Activated gamma-delta T cell (primary cell): ENCODE data around the gene ZDHHC24.
"Not testable (repeated sequence)": the region's sequence is repeated elsewhere in the genome, so short reads cannot be mapped to it uniquely, and the experiment has no call there.

Experiments used
- DNase-seq: peaks from one replicate; lab custom pipeline; 2025; lab: John Stamatoyannopoulos, UW

Gene ZDHHC24

DNA sequence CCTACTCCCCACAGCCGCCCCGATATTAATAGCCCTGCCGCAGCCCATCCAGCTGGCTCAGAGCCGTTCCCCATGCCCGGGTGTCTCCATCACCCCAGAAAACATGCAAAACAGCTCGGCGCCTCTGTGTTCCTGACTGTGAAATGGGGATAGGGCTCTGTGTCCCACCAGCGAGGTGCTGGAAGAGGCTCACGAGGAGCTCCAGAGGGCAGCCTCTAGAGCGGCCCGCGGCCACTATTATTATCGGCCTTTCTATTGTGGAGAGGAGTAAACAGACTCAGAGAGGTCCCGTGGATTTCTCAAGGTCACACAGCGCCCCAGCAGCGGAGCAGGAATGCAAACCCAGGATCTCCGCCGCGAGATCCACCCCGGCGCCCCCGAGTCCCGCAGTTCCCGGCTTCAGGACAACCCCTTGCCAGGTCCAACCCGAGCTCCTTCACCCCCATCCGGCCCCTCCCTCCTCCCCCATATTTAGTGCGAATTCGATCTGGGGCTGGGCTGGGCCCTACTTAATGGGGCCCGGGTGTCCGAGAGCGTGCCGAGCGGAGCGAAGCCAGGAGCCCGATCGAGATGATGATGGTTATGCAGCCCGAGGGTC, 619 bp upstream of the ZDHHC24 start, which contains the start of gene ACTN3:
Gene ACTN3 (plus strand): TSS at position 536 of the 598 bp plus-strand sequence. CDS start 35 bp downstream, at position 571.
- DNase-seq: no peak

DNA sequence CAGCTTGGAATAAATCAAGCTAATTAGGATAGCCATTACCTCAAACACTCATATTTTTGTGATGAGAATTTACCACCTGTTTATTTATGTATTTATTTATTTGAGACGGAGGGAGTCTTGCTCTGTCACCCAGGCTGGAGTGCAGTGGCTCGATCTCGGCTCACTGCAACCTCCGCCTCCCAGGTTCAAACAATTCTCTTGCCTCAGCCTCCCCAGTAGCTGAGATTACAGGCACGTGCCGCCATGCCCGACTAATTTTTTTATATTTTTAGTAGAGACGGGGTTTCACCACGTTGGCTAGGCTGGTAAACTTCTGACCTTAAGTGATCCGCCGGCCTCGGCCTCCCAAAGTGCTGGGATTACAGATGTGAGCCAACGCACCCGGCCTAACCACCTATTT, 896 bp downstream of the ZDHHC24 start:
- DNase-seq: not testable (repeated sequence)

DNA sequence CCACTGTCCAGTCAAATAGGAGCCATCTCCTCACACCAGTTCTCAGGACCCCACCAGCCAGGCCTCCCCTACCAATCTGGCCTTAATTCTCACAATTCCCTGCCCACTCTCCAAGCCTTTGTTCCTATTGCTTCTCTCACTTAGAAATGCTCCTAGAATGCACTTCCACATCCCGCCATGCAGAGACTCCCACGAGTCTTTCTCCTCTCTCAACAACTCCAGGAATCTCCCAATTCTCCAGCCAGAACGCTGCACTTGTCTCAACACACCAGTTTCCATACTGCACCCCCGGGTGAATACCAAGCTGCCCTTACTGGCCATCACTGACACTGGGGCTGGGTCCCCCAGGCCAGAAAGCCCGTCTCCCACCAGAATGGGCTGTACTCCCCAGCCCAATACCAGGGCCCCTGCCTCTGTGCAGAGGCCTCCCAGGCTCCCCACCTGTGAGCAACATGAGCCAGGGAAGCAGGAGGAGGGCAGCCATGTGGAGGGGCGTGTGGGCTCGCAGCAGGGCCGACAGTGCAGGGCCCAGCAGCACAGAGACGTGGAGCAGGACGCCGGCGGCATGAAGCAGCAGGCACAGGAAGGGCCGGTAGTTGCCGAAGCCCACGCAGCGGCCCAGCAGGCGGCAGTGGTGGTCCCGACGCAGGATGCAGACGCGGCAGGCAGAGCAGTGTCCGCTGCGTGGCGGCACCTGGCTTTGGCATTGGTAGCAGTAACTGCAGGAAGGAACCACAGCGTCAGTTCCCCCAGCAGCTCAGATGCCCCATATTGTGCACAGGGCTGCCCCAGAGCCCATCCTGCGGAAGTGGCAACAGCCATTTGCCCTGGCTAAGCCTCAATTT, 2.4 kb downstream of the ZDHHC24 start:
- peak; percentile 50 for DNase-seq

DNA sequence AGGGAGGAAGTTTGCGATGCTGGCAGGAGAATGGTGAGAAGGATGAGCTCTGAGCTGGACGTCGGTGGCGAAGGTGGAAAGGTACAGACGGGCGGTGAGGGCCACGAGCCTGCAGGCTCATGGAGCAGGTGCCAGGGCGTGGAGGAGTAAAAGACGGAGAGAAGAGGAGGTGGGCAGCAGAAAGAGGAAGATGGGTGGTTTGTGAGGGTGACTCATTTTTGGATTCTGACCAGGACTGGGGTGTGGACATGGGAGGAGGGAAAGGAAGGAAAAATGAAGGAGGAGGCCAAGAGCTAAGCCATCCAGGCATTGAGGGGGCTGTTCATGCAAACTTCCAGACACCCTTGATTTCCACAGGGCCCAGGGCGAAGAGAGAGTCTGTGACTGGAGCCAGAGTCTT, 3.5 kb downstream of the ZDHHC24 start:
- no peak for DNase-seq

DNA sequence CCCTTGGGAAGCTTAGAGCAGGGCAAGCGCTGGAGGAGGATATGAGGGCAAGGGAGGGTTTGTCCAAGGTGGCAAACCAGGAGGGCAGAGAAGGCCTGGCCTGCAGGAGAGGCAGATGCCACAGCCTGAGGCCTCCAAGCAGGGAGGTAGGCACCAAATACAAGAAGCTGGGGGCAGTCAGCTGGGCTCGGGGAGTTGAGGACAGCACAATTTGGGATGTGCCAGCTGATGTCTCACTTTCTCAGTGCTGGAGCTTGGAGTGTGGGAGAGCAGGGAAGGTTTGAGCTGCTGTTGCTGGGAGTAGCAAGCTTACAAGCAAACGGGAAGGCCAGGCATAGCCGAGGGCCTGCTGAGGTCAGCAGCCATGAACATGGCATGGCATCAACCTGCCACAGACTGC, 4.0 kb downstream of the ZDHHC24 start:
- DNase-seq: no peak

DNA sequence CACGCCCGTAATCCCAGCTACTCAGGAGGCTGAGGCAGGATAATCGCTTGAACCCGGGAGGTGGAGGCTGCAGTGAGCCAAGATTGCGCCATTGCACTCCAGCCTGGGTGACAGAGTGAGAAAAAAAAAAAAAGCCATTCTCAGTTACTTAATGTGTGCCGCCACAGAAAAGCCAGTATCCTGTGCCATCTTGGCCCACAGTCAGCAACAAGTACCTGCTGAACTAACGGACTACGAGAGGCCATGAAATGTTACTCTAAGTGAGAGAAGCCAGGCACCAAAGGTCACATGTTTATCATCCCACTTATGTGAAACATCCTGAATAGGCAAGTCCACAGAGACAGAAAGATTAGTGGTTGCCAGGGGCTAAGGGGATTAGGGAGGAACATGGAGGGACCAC, 5.2 kb downstream of the ZDHHC24 start:
- DNase-seq: not testable (repeated sequence)

DNA sequence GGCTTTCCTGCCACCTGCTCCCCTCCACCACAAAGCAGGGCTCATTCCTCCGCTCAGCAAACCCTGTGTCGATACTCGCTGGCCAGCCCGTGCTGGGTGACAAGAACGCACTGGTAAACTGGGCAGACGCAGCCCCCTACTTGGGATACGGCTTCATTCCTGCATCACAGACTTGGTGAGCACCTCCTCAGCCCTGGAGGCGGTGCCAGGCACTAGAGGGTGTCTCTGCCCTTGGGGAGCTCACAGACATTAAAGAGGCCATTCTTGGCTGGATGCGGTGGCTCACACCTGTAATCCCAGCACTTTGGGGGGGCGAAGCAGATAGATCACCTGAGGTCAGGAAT, 6.0 kb downstream of the ZDHHC24 start:
- DNase-seq: no peak

DNA sequence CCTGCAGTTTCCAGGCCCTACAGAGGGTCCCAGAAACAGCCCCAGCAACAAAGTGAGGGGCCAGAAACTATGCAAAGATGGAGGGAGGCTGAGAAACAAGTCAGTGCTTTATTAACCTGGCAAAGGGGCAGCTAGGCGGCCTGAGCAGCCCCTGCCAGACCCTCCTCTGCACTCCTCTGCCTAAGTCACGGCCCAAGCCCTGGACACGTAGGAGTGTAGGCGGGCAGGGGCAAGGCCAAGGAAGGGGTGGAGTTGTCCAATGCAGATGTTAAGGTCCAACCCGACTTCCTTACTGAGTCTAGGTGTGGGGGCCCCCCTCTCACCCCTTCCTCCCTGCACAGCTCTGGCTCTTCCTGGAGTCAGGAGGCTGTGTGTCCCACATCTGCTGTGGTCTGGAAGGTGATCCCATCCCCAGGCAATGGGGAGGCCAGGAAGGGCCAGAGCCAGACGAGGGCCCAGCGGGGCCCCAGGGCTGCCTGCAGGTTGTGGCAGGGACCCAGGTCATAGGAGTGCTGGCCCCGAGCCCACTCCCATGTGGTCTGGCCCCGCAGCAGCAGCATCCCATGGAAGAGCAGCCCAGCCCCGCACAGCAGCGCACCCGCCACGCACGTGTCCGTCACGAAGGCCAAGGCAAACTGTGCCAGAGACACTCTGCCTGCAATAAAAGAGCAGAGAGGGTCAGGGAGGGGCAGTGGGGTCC, 6.5 kb downstream of the ZDHHC24 start:
- DNase-seq: no peak

DNA sequence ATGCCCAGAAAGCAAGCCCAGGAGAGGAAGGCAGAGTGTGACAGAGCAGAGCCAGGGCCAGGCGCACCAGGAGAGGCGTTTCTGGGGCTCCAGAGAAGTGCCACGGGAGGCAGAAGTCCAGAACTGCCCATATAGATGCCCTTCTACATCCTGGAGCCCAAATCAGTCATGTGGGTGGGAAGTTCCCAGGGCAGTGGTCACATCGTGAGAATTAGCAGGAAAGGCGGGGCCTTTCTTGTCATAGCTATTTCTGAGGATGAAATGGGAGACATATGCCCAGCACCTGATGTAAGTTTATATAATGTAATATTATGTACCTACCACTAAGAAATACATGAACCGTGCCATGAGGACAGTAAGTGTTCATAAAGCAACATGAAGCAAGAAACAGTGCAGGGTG, 13.1 kb downstream of the ZDHHC24 start:
- DNase-seq: no peak

DNA sequence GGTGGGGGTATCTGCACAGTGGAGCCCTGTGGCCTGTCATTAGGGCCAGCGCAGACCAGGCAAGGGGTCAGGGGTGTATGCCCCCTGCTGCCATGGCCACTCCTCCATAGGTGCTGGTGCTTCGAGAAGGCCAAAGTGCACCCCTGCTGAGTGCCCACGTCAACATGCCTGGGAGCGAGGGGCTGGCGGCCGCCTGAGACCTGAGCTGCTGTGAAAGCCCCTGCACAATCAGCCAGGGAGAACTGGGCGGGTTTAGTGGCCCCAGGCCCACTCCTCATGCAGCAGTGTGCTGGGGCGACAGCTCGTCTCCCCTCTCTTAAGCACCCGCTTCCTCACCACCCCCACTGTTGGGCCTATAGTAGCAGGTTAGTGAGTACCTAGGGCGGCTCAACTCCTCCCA, 14.0 kb downstream of the ZDHHC24 start:
- DNase-seq: no peak

DNA sequence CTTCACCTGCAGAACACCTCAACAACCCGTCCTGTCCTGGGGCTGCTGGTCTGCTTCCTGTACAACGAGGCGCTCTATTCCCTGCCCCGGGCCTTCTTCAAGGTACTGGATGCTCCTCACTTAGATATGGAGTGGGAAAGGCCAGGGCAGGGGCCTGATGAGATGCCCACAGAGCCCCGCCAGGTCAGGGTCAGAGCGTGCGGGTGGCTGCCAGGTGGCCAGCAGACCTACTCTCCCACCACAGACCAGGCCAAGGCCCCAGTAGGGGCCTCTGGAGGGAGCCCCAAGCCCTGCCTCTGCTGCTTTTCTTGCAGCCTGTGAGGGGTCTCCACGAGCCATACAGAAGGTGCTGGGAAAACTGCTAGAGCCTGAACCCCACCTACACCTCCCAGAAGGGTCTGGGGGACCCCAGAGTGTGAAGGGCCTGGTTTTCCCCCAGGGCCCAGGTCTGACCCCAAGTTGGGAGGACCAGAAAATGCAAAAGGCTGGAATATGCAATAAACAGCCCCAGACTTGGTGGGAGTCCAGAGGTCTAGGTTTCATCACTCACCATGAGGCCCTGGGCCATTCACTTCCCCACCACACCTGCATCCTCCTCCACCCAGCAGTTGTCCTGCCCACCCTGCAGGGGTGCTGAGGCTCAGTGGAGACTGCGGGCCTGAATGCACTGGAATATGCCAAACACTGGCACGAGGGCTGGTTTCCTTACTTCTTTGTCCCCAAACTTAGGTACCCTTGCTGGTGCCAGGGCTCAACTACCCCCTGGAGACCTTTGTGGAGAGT, 14.7 kb downstream of the ZDHHC24 start:
- no peak for DNase-seq

DNA sequence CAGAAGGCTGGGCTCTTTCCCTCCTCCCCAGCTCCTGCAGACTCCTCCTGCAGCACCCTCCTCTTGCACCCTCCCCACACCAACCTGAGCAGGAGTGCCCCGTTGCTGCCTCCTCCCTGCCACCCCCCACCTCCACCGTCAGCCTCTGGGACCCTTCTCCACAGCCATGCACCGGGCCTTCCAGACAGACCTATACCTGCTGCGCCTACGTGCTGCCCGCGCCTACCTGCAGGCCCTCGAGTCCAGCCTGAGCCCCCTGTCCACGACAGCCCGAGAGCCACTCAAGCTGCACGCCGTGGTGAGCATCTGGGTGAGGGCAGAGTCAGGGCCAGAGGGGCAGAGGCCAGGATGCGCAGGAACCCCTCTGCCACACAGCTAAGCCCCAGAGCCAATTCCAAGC, 16.2 kb downstream of the ZDHHC24 start:
- no peak for DNase-seq

DNA sequence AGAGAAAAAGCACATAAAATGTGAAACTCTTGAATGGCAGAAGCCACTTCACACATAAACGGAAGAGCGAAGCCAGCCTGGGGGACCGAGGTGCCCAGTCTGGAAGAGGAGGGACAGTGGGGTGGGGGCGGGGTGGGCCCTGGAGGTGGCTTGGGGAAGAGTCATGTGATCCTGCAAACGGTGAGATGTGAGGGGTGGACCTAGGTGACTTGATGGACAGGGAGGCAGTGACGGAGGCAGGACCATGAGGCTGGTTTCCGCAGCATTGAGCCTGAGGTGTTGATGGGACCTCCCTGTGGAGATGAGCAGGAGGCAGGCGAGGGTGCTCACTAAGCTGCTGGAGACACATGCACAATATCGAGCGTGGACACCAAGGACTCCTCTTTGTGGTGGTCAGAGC, 16.8 kb downstream of the ZDHHC24 start:
- no peak for DNase-seq

DNA sequence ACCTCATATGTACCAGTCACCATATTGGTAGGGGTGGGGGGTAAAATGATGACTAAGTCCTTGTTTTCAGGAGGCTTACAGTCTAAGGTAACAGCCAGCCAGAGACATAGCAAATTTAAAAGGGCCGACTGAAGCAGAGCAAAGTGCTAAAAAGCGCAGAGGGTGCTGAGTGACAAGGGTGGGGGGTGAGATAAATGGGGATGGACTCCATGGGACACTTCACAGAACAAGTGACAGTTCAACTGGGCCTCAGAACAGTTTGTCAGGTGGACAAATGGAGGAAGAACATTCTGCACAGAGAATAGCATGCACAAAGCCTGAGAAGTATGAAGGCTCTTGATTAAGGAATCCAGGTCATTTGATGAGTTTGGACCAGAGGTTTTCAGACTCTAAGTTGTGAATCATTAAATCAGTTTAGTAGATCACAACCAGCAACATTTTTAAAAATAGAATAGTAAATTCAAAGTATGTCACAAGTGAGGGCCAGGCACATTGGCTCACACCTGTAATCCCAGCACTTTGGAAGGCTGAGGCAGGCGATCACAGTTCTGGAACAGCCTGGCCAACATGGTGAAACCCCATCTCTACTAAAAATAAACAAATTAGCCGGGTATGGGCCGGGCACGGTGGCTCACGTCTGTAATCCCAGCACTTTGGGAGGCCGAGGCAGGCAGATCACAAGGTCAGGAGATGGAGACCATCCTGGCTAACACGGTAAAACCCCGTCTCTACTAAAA, 21.4 kb downstream of the ZDHHC24 start:
- DNase-seq: no peak

DNA sequence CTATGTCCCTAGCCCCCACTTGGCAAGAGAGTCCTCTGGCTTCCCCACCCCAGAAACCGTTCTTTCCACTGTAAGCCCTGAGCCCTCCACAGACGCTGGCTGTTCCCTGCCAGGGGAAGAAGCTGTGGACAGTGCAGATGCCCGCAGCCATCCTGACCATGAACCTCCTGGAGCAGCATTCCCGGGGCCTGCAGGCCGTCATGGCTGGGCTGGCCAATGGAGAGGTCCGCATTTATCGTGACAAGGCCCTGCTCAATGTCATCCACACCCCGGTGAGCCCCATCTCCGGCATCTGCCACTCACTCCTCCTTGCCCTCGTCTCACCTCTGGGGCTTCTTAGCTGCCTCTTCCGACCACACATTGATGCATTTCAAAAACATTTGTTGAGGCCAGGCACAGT, 22.2 kb downstream of the ZDHHC24 start:
- no peak for DNase-seq

DNA sequence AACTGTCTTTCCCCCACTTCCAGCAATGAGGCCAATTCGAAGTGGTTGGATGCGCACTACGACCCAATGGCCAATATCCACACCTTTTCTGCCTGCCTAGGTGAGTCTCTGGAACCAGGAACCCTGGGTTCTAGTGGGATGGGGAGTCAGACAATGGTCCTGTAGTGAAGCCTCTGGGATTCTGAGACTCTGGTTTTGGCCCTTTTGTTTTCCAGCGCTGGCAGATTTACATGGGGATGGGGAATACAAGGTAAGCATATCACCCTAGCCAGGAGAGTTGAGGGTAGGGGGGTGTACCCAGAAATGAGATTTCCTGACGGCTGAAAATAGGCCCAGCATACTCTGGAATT, 34.9 kb downstream of the ZDHHC24 start:
- no peak for DNase-seq

DNA sequence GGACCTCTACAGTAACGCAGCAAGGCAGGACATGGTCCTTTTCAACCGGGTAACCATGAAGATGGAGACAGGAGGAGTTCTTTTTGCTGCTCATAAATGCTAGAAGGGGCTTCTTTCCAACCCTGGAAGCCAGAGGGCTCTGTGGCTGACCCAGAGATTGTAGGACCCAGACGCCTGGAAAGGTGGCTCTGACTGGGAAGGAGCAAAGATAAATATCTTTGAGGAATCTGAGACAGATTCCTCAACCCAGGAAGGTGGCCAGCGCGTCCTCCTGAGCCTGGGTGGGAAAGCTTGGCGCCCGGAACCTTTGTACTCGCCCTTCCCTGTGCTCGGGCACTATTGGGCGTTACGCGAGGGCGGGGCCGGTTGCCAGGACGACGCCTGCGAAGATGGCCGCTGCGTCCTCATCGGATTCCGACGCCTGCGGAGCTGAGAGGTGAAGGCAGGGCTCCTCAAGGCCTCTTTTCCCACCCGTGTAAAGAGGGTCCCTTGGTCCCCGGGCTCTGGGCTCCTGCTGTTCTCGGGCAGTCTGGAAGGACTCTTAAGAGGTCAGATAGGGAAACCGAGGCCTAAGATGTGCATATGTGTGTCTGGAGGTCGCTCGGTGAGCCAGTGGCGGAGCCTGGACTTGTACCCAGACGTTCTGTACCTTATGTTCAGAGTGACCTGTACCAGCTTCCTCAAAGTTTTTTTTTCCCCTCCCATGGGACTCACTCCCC, 35.4 kb downstream of the ZDHHC24 start, which contains the start of gene BBS1:
Gene BBS1 (plus strand): TSS at position 365 of the 719 bp plus-strand sequence. CDS start 25 bp downstream, at position 390.
- DNase-seq: peak; percentile 57

DNA sequence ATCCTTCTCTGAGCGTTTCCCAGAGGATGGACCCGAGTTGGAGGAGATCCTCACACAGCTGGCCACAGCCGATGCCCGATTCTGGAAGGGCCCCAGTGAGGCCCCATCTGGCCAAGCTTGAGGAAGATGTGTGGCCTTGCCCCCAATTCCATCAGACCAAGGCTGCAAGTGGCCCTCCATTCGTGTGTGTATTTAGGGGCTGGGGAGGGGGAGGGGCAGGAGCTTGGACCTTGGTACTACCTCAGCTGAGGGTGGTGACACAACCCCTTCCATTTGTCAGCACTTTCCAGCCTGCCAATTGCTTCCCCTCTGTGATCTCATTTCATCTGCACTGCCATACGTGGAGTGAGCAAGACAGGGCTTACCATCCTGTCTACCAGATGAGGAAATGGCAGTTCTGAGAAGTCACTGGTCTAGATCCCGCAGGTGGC, 36.7 kb downstream of the ZDHHC24 start:
- DNase-seq: no peak

DNA sequence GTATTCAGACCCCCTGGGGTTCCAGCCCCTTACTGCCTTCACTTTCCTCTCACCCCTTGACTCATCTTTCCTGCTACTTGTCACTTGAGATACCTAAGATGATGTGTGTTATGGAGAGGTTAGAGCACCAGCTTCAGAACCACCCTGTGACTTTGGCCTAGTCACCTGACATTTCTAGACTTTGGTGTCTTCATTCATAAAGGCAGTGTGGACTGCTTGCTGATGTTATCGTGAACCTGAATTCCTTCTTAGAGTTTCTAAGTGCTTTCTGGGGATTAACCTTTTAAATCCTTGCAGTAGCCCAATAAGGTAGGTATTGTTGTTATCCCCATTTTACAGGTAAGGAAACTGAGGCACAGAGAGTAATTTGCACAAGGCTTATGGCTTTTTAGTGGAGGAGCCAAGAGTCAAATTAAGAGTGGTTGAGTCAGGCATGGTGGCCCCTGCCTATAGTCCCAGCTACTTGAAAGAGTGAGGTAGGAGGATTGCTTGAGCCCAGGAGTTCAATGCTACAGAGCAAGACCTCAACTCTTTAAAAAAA, 40.5 kb downstream of the ZDHHC24 start:
- no peak for DNase-seq

DNA sequence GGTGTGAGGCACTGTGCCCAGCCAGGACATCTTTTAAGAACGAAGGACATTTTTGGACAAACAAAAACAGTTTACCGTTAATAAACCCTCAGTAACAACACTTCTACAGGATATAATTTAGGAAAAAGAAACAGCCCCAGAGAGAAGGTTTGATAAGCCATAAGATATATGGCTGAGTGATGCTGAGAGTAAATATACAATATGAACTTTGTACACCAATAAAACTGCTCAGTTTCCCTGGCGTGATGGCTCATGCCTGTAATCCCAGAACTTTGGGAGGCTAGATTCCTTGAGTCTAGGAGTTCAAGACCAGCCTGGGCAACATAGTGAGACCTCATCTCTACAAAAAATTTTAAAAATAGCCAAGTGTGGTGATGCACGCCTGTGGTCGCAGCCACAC, 47.3 kb downstream of the ZDHHC24 start:
- no peak for DNase-seq
